PC-9 (cell line): ENCODE measurements around the gene LRRC74A. TPM values are rescaled to one million over a fixed set of nuclear protein-coding genes. Genes with fewer than 3 reads are reported as not detected.
A peak's percentile ranks its signal among the peaks of the same experiment; 100 is the strongest.

Experiments
- BruUV-seq: library from RNA; stranded (reverse); fragments of 400-500 nt; replicated peaks from 2 replicates; lab custom pipeline; 2021; lab: Mats Ljungman, UMichigan
- CTCF ChIA-PET: fragments of 300-600 bp; sonication (Branson Sonifier 250); formaldehyde crosslinking; loops from one replicate; lab custom pipeline; 2022; ENCODE audit warnings: antibody characterized with exemption; lab: Charles Lee
- POLR2A ChIA-PET: fragments of 300-600 bp; sonication (Branson Sonifier 250); formaldehyde crosslinking; loops from one replicate; lab custom pipeline; 2022; ENCODE audit warnings: antibody characterized with exemption; ENCODE audit not compliant: unreplicated experiment; lab: Charles Lee
- DNase-seq, 2 experiments: peaks; one replicate each; pipeline versions ENCODE4 v3.0.0 to v3.0.0-alpha.2; 2015 to 2022; ENCODE audit warnings: mixed read lengths in 1 of 2
- H2AFZ ChIP-seq: fragments of 200-600 bp; sonication (generic); 2 replicates; pipeline ENCODE4 v1.8.1; 2017; ENCODE audit warnings: antibody characterized with exemption
- H3F3A ChIP-seq: fragments of 200-600 bp; sonication (generic); 2 replicates; pipeline ENCODE4 v1.8.1; 2017; ENCODE audit warnings: antibody characterized with exemption, mild to moderate bottlenecking, low read depth; ENCODE audit not compliant: insufficient read depth
- H3K27ac ChIP-seq: fragments of 200-600 bp; sonication (generic); 2 replicates; pipeline ENCODE4 v1.6.1; 2016; ENCODE audit warnings: mixed run types
- H3K27me3 ChIP-seq: fragments of 200-600 bp; sonication (generic); 2 replicates; pipeline ENCODE4 v1.6.1; 2016; ENCODE audit warnings: low read depth, mixed run types; ENCODE audit not compliant: insufficient read depth
- H3K36me3 ChIP-seq: fragments of 200-600 bp; sonication (generic); 2 replicates; pipeline ENCODE4 v1.6.1; 2016; ENCODE audit warnings: low read depth, mixed run types
- H3K4me1 ChIP-seq: fragments of 200-600 bp; sonication (generic); replicated peaks from 2 replicates; pipeline ENCODE4 v1.6.1; 2016; ENCODE audit warnings: mixed run types; ENCODE audit not compliant: insufficient read depth
- H3K4me2 ChIP-seq: fragments of 200-600 bp; sonication (generic); 2 replicates; pipeline ENCODE4 v1.6.1; 2017; ENCODE audit warnings: mixed run types
- H3K4me3 ChIP-seq: fragments of 200-600 bp; sonication (generic); 2 replicates; pipeline ENCODE4 v1.6.1; 2016; ENCODE audit warnings: mixed run types
- H3K79me2 ChIP-seq: fragments of 200-600 bp; sonication (generic); 2 replicates; pipeline ENCODE4 v1.6.1; 2017; ENCODE audit warnings: low read depth, mixed run types
- H3K9me2 ChIP-seq: fragments of 200-600 bp; sonication (generic); 2 replicates; pipeline ENCODE4 v1.8.1; 2017; ENCODE audit warnings: mild to moderate bottlenecking; ENCODE audit not compliant: insufficient read depth
- H3K9me3 ChIP-seq: fragments of 200-600 bp; sonication (generic); 2 replicates; pipeline ENCODE4 v1.8.1; 2016; ENCODE audit warnings: low read depth; ENCODE audit not compliant: insufficient read depth
- H4K20me1 ChIP-seq: fragments of 200-600 bp; sonication (generic); 2 replicates; pipeline ENCODE4 v1.8.1; 2017; ENCODE audit not compliant: insufficient read depth
- EZH2 ChIP-seq: fragments of 200-600 bp; sonication (generic); IDR thresholded peaks from 2 replicates; pipeline ENCODE4 v1.8.0; 2017; ENCODE audit warnings: antibody characterized with exemption, low read depth
- intact Hi-C: fragments of 100-400 bp; cut with micrococcal nuclease; formaldehyde crosslinking; loops from one replicate; pipeline ENCODE4 v1.10.0; 2022; ENCODE audit not compliant: unreplicated experiment
- total RNA-seq: library from RNA; stranded (reverse); gene quantifications from 2 replicates; pipeline ENCODE4 v1.2.3, GENCODE V29; 2021
- TF ChIP-seq, protein P1 (sequence below): fragments of 200-600 bp; sonication (generic); conservative IDR thresholded peaks from 2 replicates; pipeline ENCODE4 v1.6.1; 2017; ENCODE audit warnings: mixed run types, antibody characterized with exemption, mild to moderate bottlenecking, moderate library complexity

LRRC74A gene
- total RNA-seq, 1 experiment from 2014 or later: not detected

DNA sequence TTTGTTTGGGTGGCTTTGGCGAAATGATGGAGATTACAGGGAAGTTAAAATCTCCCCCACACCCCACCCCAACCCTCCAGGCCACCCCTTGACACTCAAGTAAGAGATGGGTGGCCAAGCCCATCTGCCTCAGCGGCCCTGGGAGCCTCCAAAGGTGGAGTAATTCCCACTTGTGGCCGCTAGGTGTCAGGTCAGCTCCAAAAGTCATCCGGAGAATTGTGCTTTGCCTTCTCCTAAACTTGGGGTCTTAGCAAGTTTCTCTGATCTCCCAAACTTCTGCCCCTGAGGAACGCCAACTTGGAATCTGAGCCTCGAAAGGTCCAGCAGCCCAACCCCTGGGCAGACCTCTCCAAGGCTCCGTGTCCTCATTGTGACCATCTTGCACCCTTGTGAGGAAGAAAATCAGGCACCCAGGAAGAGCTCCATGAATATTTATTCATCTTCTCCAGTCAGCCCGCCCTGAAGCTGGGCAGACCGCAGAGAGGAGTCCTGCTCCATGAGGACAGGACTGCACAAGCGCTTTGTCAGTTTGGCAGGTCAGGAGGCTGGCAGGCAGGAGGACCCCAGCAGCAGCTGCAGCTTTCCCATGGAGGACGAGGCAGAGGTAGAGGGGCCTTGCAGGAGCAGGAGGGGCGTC, 46.7 kb downstream of the LRRC74A start:
- H3K4me1 ChIP-seq: no peaks in the 10 kb centered on the region
- no peak overlapping the region for H3K27ac ChIP-seq
- peaks cover 37% of the 10 kb centered on the region for H3K27me3 ChIP-seq
- no TSS peak for BruUV-seq
- H3K4me2 ChIP-seq: peak overlapping the region; percentile 26
- H3K4me3 ChIP-seq: no peak overlapping the region
- H3K9me2 ChIP-seq: no peaks in the 10 kb centered on the region
- peaks cover 13% of the 10 kb centered on the region for H3K9me3 ChIP-seq
- H3F3A ChIP-seq: no peaks in the 10 kb centered on the region
- H2AFZ ChIP-seq: no peak overlapping the region
- H4K20me1 ChIP-seq: no peaks in the 10 kb centered on the region
- CTCF ChIA-PET: interaction anchor here (0.5 to 8.7 kb wide), 23 partner anchors 38 to 717 kb away, joined by 3 to 151 read pairs (median 5); partner anchors contain the start of gene CIPC
- TF ChIP-seq, protein P1, sequence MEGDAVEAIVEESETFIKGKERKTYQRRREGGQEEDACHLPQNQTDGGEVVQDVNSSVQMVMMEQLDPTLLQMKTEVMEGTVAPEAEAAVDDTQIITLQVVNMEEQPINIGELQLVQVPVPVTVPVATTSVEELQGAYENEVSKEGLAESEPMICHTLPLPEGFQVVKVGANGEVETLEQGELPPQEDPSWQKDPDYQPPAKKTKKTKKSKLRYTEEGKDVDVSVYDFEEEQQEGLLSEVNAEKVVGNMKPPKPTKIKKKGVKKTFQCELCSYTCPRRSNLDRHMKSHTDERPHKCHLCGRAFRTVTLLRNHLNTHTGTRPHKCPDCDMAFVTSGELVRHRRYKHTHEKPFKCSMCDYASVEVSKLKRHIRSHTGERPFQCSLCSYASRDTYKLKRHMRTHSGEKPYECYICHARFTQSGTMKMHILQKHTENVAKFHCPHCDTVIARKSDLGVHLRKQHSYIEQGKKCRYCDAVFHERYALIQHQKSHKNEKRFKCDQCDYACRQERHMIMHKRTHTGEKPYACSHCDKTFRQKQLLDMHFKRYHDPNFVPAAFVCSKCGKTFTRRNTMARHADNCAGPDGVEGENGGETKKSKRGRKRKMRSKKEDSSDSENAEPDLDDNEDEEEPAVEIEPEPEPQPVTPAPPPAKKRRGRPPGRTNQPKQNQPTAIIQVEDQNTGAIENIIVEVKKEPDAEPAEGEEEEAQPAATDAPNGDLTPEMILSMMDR: peak; percentile 100
- TF ChIP-seq EZH2: no peak
- peak in 1 of 2 experiments; percentile 78 for DNase-seq
- H3K79me2 ChIP-seq: no peaks in the 10 kb centered on the region
- H3K36me3 ChIP-seq: no peaks in the 10 kb centered on the region
- POLR2A ChIA-PET: no interaction called here
- intact Hi-C loops: loop anchor here (1.0 to 10.0 kb wide), 5 partner anchors 163 to 818 kb away; no protein-coding TSS in a partner anchor

DNA sequence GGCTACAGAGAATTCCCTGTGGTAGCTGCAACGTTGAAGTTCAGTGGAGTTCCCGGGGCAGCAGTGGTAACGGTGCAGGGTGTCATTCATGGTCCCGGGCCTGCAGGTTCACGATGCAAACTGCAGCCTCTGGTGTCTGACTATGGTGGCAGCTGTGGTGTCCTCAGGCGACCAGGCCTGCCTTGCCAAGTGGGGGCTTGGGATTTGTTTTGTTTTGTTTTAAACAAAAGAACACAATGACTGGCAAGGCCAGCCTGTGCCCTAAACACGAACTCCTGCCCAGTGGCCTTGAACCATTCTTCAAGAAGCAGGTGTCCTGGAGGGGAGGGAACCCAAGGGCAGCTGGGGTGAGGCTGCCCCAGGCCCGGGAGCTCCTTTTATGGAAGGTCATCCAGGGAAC, 48.5 kb downstream of the LRRC74A start:
- no peaks in the 10 kb centered on the region for H3F3A ChIP-seq
- intact Hi-C loops: loop anchor here (5.0 to 10.0 kb wide), 3 partner anchors 428 to 820 kb away; partner anchors contain the start of genes AHSA1 and VIPAS39
- no peak overlapping the region for H3K27ac ChIP-seq
- H3K36me3 ChIP-seq: no peaks in the 10 kb centered on the region
- no TSS peak for BruUV-seq
- H3K4me1 ChIP-seq: no peaks in the 10 kb centered on the region
- peaks cover 20% of the 10 kb centered on the region for H3K27me3 ChIP-seq
- H4K20me1 ChIP-seq: no peaks in the 10 kb centered on the region
- H2AFZ ChIP-seq: no peak overlapping the region
- no peak overlapping the region for H3K4me3 ChIP-seq
- peaks cover 13% of the 10 kb centered on the region for H3K9me3 ChIP-seq
- no peak overlapping the region for H3K4me2 ChIP-seq
- no peaks in the 10 kb centered on the region for H3K79me2 ChIP-seq
- H3K9me2 ChIP-seq: no peaks in the 10 kb centered on the region
- DNase-seq: no peak
- ChIA-PET CTCF (interaction anchor here (0.7 to 8.7 kb wide), 9 partner anchors 73 to 552 kb away, joined by 4 to 151 read pairs (median 7); no protein-coding TSS in a partner anchor), POLR2A (no interaction called here)
- TF ChIP-seq, protein P1: no peak
- TF ChIP-seq EZH2: no peak

DNA sequence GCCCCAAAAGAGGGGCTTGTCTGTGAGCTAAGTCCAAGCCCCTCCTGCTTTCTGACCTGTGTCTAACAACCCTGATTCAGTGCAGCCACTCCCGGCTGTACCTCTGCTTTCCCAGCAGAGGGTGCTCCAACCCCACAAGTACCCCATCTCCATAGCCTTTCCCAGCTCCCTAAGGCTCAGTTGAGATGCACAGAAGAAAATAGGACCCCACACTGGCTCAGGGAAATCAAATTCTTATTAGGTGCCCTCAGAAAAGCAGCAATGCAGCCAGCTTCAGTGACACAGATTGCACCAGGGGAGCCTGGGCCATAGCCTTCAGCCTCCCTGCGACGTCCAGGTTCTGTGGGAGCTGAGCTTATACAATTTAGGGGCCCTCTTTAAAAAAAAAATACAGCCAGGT, 49.9 kb downstream of the LRRC74A start:
- Histone ChIP-seq H3K27ac (no peak overlapping the region), H3K4me2 (no peak overlapping the region)
- peak; percentile 78 to 87 for DNase-seq

More for the DNA sequence above, 49.9 kb downstream of the LRRC74A start:
- TF ChIP-seq, protein P1: peak; percentile 100
- TF ChIP-seq EZH2: no peak
- Histone ChIP-seq H3K27me3 (peaks cover 7% of the 10 kb centered on the region), H2AFZ (no peak overlapping the region), H3K36me3 (no peaks in the 10 kb centered on the region), H3K9me3 (peaks cover 13% of the 10 kb centered on the region), H3K4me1 (no peaks in the 10 kb centered on the region), H3F3A (no peaks in the 10 kb centered on the region), H3K9me2 (no peaks in the 10 kb centered on the region), H3K4me3 (no peak overlapping the region), H3K79me2 (no peaks in the 10 kb centered on the region), H4K20me1 (no peaks in the 10 kb centered on the region)
- intact Hi-C loops: loop anchor here (1.0 to 10.0 kb wide), 13 partner anchors 29 to 821 kb away; partner anchors contain the start of genes AHSA1, IRF2BPL and VIPAS39
- CTCF ChIA-PET: interaction anchor here (0.5 to 8.7 kb wide), 26 partner anchors 24 to 440 kb away, joined by 3 to 151 read pairs (median 6); no protein-coding TSS in a partner anchor
- POLR2A ChIA-PET: interaction anchor here (0.6 to 0.7 kb wide), 2 partner anchors 63 to 450 kb away, joined by 3 read pairs; partner anchors contain the start of gene ANGEL1
- BruUV-seq: no TSS peak
